Measurements from ENCODE around the gene ARHGEF6.

The ARHGEF6 gene

GRCh38 chrX:136687457-136687856 is 93.3 kb downstream of the ARHGEF6 start:
- no peak for DNase-seq

DNA sequence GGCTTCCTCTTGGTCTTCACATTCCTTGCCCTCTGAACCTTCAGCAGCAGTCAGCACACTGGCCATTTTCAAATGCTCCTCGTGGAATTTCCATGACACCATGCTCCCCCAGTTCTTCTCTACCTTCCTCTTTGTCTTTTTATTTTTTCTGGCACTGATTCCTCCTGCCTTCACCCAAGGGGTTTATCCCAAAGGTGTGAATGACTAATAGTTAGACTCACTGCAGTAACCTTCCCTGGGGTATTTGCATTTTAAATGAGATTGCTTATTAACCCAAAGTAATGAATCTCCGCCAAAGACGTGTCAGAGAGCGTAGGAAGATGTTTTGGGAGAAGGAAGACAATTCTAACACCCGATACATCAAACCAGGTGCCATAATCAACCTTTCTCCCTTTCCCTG is 96.6 kb downstream of the ARHGEF6 start:
- no peak for DNase-seq

DNA sequence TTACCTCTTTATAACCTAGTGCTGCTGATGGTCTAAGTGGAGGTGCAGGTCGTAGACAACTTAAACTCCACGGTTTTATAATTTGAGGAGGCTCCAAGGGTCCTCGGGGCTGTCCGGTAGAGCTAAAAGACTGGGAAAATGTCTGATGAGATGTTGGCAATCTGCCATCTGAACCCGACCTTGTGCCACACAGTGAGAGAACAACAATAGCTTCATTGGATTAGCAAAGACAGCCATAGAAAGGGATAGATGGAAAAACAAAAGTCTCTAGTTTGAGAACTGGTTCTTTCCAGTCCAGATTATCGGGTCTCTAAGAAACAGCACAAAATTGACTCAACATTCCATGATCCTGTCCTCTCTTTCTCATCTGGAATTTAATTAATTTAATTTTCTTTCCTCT is 101.2 kb downstream of the ARHGEF6 start:
- DNase-seq, result no peak

DNA sequence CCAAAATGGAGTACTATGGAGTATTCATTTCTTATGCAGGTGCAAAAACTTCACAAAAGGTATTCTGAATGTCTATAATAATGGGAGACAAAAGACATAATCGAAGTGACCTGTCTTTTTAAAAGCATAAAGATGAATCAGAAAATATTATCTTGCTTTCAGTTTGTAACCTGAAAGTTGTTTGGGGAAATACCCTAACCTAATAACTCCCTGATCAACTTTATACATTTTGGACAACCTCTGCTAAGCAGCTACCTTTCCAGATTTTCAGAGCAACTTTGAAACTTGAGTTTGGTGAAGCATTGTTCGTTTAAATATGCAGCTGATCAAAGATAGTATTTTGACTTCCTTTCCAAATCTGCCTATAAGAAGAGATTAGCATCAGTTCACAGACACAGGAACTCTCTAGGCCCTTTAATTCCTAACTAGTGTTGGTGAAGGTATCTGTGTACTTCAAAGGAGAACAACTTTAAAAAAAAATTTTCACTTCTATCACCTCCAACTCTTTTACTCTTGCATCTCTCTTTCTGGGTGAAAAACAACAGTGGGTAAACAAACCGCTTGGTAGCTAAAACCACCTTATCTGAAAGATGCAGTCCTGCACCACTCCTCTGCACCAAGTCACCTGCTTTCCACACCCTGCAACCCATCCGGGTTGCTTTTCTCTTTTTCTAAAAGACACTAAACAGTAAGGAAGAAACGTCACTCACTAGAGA is 106.3 kb downstream of the ARHGEF6 start:
- no peak for DNase-seq

DNA sequence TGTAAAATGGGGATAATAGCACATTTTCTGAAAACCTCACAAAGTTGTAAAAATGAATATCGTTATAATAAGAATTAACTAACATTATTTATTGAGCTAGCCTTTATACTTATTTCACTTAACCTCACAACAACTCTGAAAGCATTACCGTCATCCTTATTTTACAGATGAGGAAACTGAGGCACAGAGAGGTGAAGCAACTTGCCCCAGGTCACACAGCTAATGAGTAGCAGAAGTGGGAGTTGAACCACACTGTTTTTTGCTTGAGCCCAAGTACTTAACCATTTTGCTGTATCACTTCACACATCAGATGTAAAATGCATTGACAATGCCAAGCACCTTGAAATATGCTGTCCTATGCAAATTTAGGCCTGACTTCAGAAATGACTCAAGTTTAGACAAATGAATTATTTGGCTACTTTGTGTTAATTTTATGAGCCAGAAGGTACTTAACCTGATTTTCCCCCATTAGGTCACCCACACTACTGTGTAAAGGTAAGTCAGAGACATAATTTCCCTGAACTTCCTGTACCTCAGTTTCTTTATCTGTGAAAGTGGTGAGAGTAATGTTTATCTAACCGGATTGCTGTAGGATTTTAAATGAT is 109.6 kb downstream of the ARHGEF6 start:
- DNase-seq, result no peak

DNA sequence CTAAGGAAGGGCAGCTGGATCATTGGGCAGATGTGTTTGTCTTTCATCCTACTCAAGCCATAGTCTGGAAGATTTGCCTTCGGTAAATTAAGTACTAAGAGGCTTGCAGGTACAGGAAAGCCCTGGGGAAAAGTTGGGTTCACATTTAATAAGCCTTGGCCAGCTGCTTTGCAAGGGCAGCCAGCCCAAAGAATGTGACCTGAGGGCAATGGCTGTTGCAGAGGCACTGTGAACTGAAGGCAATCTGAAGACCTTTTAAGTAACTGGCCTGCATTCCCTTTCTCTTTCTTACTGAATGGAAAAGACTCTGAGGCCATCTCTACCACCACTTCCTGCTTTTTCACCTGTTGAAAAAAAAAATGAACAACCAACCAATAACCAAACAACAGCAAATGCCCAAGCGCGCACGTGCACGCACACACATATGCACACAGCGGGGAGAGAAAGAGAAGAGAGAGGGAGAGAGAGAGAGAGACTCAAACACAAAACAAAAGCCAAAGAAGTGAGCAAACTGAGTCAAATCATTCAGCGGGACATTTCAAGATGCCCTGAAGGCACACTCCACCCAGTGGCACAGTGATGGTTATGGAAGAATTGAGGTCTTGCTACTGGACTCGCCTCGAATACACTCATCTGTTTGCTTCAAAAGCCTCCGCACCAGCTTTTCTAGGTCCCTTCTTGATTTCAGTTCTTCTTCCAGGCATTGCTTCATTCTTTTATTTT is 113.1 kb downstream of the ARHGEF6 start:
- no peak for DNase-seq

- no peak for DNase-seq
Measured at GRCh38 chrX:136666088-136666487, 114.6 kb downstream of the ARHGEF6 start.

- DNase-seq, result no peak
Measured at GRCh38 chrX:136665258-136665900, 115.4 kb downstream of the ARHGEF6 start.

GRCh38 chrX:136662976-136663375 is 117.8 kb downstream of the ARHGEF6 start:
- DNase-seq, result no peak

- no peak for DNase-seq
Measured at GRCh38 chrX:136662104-136662503, 118.6 kb downstream of the ARHGEF6 start.

DNA sequence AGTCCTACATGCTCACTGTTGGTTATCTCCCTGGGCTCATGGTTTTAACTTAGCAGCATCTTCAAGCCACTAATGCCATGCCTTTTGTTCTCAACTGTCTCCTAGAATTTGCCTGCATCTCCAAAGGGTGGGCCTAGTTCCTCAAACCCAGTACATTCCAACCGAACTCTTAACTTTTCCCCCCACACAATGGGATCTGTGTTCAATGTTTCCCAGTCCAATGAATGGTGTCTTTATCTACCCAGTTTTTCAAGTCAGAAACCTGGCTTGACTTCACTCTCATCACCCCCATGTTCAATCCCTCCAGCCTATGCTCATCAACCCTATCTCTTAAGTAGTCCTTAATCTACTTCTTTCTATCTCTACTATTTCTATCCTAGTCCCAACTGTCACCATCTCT is 119.8 kb downstream of the ARHGEF6 start:
- no peak for DNase-seq

GRCh38 chrX:136659174-136659573 is 121.6 kb downstream of the ARHGEF6 start:
- no peak for DNase-seq

GRCh38 chrX:136658151-136658550 is 122.6 kb downstream of the ARHGEF6 start:
- no peak for DNase-seq

DNA sequence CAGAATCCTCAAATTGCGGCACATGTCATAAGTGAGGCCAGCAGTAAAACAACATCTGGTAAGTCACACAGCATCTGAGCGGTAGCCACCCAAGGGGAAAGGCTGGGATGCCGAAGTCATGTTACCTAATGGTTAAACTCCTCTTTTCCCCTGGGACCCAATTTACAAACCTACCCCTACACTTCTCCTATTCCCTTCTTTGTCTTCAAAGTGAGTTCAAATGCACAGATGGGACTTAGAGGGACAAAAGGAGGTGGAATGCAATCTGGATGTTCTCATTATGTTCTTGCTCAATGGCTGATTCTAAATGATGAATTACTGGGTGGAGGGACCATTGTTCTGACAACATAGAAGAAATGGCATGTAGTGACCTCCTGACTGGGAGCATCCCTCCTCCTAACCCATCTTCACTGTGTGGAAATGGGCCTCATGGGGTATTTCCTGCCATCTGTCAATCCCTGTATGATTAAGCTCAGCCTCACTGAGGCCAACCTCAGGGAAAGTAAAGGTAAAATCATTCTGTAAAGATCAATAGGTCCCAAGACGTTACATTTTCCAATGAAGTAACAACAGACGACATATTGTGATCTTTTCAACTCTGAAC is 124.3 kb downstream of the ARHGEF6 start:
- no peak for DNase-seq

- DNase-seq, result no peak
Measured at GRCh38 chrX:136652822-136653723, 127.7 kb downstream of the ARHGEF6 start.

- no peak for DNase-seq
Measured at GRCh38 chrX:136650811-136651210, 129.9 kb downstream of the ARHGEF6 start.

GRCh38 chrX:136647677-136648360 is 132.9 kb downstream of the ARHGEF6 start, which contains the start of gene CD40LG:
Gene CD40LG (plus strand): TSS chrX:136648158. CDS start chrX:136648249, 91 bp downstream.
- no peak for DNase-seq

GRCh38 chrX:136646602-136647239 is 134.0 kb downstream of the ARHGEF6 start:
- DNase-seq, result no peak

GRCh38 chrX:136643243-136643642 is 137.5 kb downstream of the ARHGEF6 start:
- DNase-seq, result no peak

GRCh38 chrX:136639506-136640176 is 141.1 kb downstream of the ARHGEF6 start:
- no peak for DNase-seq

Measured in CD4-positive, alpha-beta T cell treated with Interferon gamma for 1 hour (primary cell).